Measurements from ENCODE around the gene GLT1D1.

Gene GLT1D1

GRCh38 chr12:128857133-128857763, 4.0 kb downstream of the GLT1D1 start:
- H3K27me3 Mint-ChIP-seq = peaks cover 40% of the 10 kb centered on the region
- no peak overlapping the region for H3K27ac Mint-ChIP-seq
- no peak for DNase-seq
- no peaks in the 10 kb centered on the region for H3K9me3 Mint-ChIP-seq
- H3K4me1 Mint-ChIP-seq (ENCODE audit: low read depth) = peaks cover 1% of the 10 kb centered on the region
- H3K36me3 Mint-ChIP-seq (ENCODE audit: low read depth) = no peaks in the 10 kb centered on the region
- no peak overlapping the region for H3K4me3 Mint-ChIP-seq

GRCh38 chr12:128859311-128859710, 6.0 kb downstream of the GLT1D1 start:
- H3K27ac Mint-ChIP-seq = no peak overlapping the region

DNA sequence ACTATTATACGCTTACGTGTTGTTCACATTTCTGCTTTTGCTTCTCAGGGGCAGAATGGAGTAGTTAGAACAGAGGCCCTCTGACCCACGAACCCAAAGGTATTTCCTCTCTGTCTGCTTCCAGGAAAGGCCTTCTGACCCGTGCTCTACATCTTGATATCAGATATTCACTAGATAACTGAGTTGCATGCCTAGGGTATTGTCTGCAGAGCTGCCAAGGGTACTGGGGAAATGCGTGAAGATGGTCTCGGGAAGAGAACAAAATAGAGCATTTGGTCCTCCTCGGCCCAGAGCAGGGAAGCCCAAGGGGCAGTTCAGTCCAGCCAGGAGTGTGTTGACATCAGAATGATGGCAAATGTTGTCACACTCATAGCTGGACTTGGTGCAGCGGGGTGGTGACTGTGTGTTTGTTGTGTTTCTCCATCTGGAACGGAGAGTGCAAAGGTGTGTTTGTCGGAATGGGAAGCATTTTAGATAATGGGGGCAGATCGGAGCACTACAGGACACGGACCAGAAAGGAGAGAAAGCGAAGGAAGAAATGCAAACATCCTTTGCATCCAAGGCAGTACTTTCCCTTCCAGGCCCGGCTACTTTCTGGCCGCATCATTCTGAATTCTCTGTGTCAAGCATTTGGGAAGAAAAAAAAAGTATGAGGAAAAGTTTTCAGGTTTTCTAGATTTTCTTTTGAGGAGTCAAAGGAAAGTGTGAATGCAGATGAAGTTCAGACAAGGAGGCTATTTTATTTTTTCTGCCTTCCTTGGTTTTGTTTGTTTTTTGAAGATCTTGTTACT, 8.1 kb downstream of the GLT1D1 start:
- no peaks in the 10 kb centered on the region for H3K36me3 Mint-ChIP-seq (ENCODE audit: low read depth)
- H3K4me1 Mint-ChIP-seq (ENCODE audit: low read depth) = no peaks in the 10 kb centered on the region
- peaks cover 8% of the 10 kb centered on the region for H3K27me3 Mint-ChIP-seq
- H3K9me3 Mint-ChIP-seq = no peaks in the 10 kb centered on the region
- no peak overlapping the region for H3K4me3 Mint-ChIP-seq
- DNase-seq = no peak
- H3K27ac Mint-ChIP-seq = no peak overlapping the region

More at GRCh38 chr12:128859311-128859710, 6.0 kb downstream of the GLT1D1 start:
- H3K4me3 Mint-ChIP-seq = no peak overlapping the region
- no peaks in the 10 kb centered on the region for H3K9me3 Mint-ChIP-seq
- H3K27me3 Mint-ChIP-seq = peaks cover 27% of the 10 kb centered on the region
- no peaks in the 10 kb centered on the region for H3K4me1 Mint-ChIP-seq (ENCODE audit: low read depth)
- no peak for DNase-seq
- no peaks in the 10 kb centered on the region for H3K36me3 Mint-ChIP-seq (ENCODE audit: low read depth)

DNA sequence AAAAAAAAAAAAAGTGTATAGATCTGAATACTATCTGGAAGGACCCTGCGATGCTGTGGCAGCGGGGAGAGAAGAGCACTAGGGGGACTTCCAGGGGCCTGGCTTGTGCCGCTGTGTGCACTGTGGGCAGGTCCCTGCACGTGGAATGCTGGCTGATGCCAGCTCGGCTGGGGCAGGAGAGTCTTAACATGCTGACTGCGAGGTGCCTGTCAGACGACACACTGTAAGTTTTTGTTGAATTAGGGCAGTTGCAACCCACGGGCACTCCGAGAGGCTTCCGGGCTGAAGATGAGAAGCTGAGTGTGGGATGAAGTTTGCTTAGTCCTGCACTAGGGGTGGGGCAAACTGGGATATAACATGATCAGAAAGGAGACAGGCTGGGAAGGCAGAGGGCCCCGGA, 10.7 kb downstream of the GLT1D1 start:
- Mint-ChIP-seq H3K4me1 (ENCODE audit: low read depth) (no peaks in the 10 kb centered on the region), H3K9me3 (no peaks in the 10 kb centered on the region), H3K27me3 (peaks cover 4% of the 10 kb centered on the region), H3K27ac (no peak overlapping the region), H3K36me3 (ENCODE audit: low read depth) (no peaks in the 10 kb centered on the region), H3K4me3 (no peak overlapping the region)
- no peak for DNase-seq

DNA sequence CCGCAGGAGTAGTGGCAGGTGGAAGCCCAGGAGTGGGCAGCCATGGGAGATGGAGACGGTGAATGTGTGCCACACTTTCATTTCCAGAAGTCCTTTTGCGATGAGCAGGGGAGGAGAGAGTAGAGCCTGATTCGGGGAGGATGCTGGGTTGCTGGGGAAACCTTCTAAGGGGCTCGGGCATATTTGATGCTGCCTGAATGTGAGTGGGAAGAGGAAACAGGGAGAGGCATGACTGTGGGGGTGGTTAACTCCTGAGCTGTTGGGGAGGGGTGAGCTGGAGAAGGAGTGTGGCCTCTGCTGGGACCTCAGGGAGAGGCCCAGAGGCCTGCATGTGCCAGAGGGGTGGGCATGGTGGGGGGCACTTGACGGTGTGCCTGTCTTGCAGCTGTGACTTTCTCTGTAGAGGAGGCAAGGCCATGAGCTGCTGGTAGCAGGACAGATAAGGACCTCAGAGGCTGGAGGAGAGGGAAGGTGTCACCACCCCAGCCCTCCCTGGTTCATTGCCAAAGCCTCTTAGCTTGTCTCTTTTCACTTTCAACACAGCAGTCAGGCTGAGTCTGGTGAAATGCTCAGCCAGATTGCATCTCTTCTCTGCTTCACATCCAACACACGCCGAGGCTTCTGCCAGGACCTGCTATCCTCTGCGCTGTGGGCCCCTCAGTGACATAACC, 11.4 kb downstream of the GLT1D1 start:
- H3K4me3 Mint-ChIP-seq = no peak overlapping the region
- H3K27me3 Mint-ChIP-seq = peaks cover 4% of the 10 kb centered on the region
- no peak overlapping the region for H3K27ac Mint-ChIP-seq
- no peak for DNase-seq
- no peaks in the 10 kb centered on the region for H3K4me1 Mint-ChIP-seq (ENCODE audit: low read depth)
- H3K9me3 Mint-ChIP-seq = no peaks in the 10 kb centered on the region
- no peaks in the 10 kb centered on the region for H3K36me3 Mint-ChIP-seq (ENCODE audit: low read depth)

DNA sequence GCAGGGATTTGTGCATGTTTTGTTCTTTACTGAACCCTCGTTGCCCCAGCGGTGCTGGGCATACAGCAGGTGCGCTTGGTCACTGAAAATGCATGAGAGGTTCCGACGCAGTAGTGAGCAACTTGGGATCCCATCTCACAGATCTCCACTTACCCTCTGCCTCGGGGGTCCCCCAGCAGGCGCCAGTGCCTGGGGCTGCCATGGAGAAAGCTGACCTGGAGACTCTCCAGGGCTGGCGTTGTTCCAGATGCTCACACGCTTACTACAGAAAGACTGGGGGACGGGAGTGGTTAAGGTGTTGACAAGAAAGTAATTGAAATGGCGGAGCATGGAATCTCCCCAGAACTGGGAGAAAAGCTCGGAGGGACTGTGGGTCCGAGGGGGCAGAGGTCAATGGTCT, 14.2 kb downstream of the GLT1D1 start:
- Mint-ChIP-seq H3K4me1 (ENCODE audit: low read depth) (no peaks in the 10 kb centered on the region), H3K9me3 (no peaks in the 10 kb centered on the region), H3K4me3 (no peak overlapping the region), H3K27ac (no peak overlapping the region), H3K36me3 (ENCODE audit: low read depth) (no peaks in the 10 kb centered on the region), H3K27me3 (peaks cover 4% of the 10 kb centered on the region)
- DNase-seq = no peak

- Mint-ChIP-seq H3K4me3 (no peak overlapping the region), H3K36me3 (ENCODE audit: low read depth) (no peaks in the 10 kb centered on the region)
- DNase-seq = no peak
These were observed 18.2 kb downstream of the GLT1D1 start for GRCh38 chr12:128871516-128871892.

GRCh38 chr12:128872303-128872702, 19.0 kb downstream of the GLT1D1 start:
- Mint-ChIP-seq H3K27ac (no peak overlapping the region), H3K4me1 (ENCODE audit: low read depth) (no peaks in the 10 kb centered on the region), H3K9me3 (peaks cover 9% of the 10 kb centered on the region), H3K27me3 (peaks cover 4% of the 10 kb centered on the region), H3K4me3 (no peak overlapping the region), H3K36me3 (ENCODE audit: low read depth) (no peaks in the 10 kb centered on the region)
- no peak for DNase-seq

More at GRCh38 chr12:128871516-128871892, 18.2 kb downstream of the GLT1D1 start:
- Mint-ChIP-seq H3K4me1 (ENCODE audit: low read depth) (no peaks in the 10 kb centered on the region), H3K9me3 (peaks cover 3% of the 10 kb centered on the region), H3K27me3 (peaks cover 4% of the 10 kb centered on the region), H3K27ac (no peak overlapping the region)

DNA sequence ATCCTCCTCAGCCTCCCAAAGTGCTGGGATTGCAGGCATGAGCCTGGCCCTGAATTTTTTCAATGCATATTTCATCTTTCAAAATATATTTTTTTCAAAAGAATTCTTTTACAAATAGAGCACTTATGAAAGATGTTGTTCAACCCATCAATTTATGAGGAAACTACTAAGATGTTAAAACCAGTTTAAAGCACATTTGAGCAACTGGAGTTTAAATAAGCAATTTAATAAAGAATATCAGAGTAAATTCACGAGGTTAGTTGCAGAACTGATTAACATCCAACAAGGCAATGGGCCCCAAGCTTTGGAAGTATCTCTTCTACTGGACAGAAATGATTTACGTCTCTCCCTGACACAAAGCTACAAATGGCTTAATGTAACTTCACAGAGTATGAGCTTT, 23.3 kb downstream of the GLT1D1 start:
- Mint-ChIP-seq H3K9me3 (peaks cover 20% of the 10 kb centered on the region), H3K36me3 (ENCODE audit: low read depth) (no peaks in the 10 kb centered on the region), H3K27me3 (no peaks in the 10 kb centered on the region), H3K4me1 (ENCODE audit: low read depth) (no peaks in the 10 kb centered on the region), H3K4me3 (no peak overlapping the region), H3K27ac (no peak overlapping the region)
- DNase-seq = no peak

DNA sequence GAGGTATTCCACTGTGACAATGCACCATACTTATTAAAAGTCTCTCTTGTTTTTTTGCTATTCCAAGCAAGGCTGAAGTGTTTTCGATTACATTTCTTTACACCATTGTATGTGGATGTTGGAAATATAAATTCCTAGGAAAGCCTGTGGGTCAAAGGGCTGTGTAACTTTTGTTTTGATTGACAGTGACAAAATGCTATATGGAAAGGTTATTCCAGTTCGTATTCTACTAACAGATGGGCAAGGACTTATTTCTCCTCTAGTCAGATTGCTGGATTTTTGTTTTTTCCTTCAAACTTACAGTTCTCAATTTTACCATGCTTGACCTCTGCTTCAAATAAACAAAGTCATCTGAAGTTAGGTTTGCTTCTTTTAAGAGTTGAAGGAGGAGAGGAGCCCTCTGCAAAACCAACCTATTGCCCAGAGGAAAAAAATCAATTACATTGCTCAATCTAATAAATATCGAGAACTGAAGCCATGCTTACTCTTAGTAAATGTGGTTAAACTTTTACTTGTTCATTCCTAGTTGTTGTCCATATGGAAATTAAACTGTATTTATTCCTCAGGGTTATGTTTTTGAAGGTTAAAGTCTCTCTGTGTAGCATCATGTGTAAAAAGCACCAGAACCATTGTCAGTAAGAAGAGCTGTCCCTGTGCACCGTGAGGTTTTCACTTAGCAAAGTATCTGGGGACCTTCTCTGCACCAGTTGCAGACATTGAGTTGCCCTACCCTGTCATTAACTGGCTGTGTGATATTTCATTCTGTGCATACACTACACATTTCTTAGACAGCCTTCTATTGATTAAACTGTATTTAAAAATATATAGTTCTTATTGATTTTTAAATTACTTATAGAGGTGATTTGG, 26.9 kb downstream of the GLT1D1 start:
- H3K27me3 Mint-ChIP-seq = no peaks in the 10 kb centered on the region
- no peaks in the 10 kb centered on the region for H3K36me3 Mint-ChIP-seq (ENCODE audit: low read depth)
- no peak for DNase-seq
- H3K4me3 Mint-ChIP-seq = no peak overlapping the region
- peaks cover 20% of the 10 kb centered on the region for H3K9me3 Mint-ChIP-seq
- no peak overlapping the region for H3K27ac Mint-ChIP-seq
- no peaks in the 10 kb centered on the region for H3K4me1 Mint-ChIP-seq (ENCODE audit: low read depth)

- Mint-ChIP-seq H3K27ac (no peak overlapping the region), H3K36me3 (ENCODE audit: low read depth) (no peaks in the 10 kb centered on the region), H3K4me3 (no peak overlapping the region), H3K27me3 (no peaks in the 10 kb centered on the region), H3K9me3 (no peaks in the 10 kb centered on the region), H3K4me1 (ENCODE audit: low read depth) (no peaks in the 10 kb centered on the region)
- no peak for DNase-seq
These were observed 38.6 kb downstream of the GLT1D1 start for GRCh38 chr12:128891856-128892255.

- Mint-ChIP-seq H3K27ac (no peak overlapping the region), H3K4me1 (ENCODE audit: low read depth) (peaks cover 9% of the 10 kb centered on the region), H3K27me3 (peaks cover under 1% of the 10 kb centered on the region), H3K4me3 (no peak overlapping the region), H3K36me3 (ENCODE audit: low read depth) (no peaks in the 10 kb centered on the region), H3K9me3 (no peaks in the 10 kb centered on the region)
- DNase-seq = no peak
These were observed 50.0 kb downstream of the GLT1D1 start for GRCh38 chr12:128903236-128903635.

- Mint-ChIP-seq H3K9me3 (no peaks in the 10 kb centered on the region), H3K4me3 (no peak overlapping the region), H3K36me3 (ENCODE audit: low read depth) (no peaks in the 10 kb centered on the region), H3K4me1 (ENCODE audit: low read depth) (peaks cover 12% of the 10 kb centered on the region), H3K27ac (no peak overlapping the region), H3K27me3 (no peaks in the 10 kb centered on the region)
- no peak for DNase-seq
These were observed 51.8 kb downstream of the GLT1D1 start for GRCh38 chr12:128905003-128905544.

DNA sequence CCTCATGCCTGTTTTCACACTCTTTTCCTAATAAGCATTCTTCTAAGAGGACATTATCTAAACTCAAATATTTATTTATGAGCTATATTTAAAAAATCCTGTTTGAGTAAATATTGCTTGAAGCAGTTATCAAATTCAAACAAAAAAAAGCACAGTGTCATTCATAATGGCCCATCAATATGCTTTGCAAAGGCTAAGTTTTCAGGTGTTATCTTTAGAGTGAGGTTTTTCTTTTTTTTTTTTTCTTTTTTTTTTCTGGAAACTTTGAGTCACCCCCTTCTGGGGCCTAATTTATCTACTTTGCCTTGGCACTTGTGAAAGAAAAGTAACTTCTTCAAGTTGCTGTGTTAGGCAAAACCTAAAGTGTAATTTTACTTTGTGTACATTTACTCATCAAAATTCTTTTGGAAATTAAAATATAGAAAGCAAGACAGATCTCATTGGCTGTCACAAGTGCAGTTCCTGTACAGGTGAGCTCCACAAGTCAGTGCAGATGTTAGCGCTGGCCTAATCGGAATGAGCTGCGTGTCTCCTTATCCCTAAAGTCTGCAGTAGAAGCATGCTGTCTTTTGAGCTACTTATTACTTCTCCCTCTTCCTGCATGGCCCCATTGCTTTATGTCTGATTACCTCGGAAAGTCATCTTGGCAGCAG, 53.3 kb downstream of the GLT1D1 start:
- Mint-ChIP-seq H3K36me3 (ENCODE audit: low read depth) (no peaks in the 10 kb centered on the region), H3K4me3 (no peak overlapping the region), H3K27ac (no peak overlapping the region), H3K9me3 (no peaks in the 10 kb centered on the region), H3K27me3 (no peaks in the 10 kb centered on the region), H3K4me1 (ENCODE audit: low read depth) (peaks cover 12% of the 10 kb centered on the region)
- DNase-seq = no peak
